ENCODE measurements around the gene TRIM14.
"Not testable (repeated sequence)": the region's sequence is repeated elsewhere in the genome, so short reads cannot be mapped to it uniquely, and the experiment has no call there.

TRIM14 gene

GRCh38 chr9:98081477-98082219, 37.4 kb downstream of the TRIM14 start:
- peak; percentile 5 for DNase-seq

GRCh38 chr9:98080780-98081179, 38.2 kb downstream of the TRIM14 start:
- no peak for DNase-seq

- peak; percentile 26 for DNase-seq
Observed at GRCh38 chr9:98080326-98080725, 38.7 kb downstream of the TRIM14 start.

- no peak for DNase-seq
Observed at GRCh38 chr9:98078895-98079294, 40.1 kb downstream of the TRIM14 start.

GRCh38 chr9:98076514-98076890, 42.5 kb downstream of the TRIM14 start:
- not testable (repeated sequence) for DNase-seq

- peak; percentile 83 for DNase-seq
Observed at GRCh38 chr9:98075332-98075805, 43.7 kb downstream of the TRIM14 start.

GRCh38 chr9:98074115-98074990, 44.7 kb downstream of the TRIM14 start:
- DNase-seq: peak; percentile 54

GRCh38 chr9:98071737-98072136, 47.3 kb downstream of the TRIM14 start:
- DNase-seq: no peak

- DNase-seq: no peak
Observed at GRCh38 chr9:98070704-98071103, 48.3 kb downstream of the TRIM14 start.

- DNase-seq: no peak
Observed at GRCh38 chr9:98069551-98069950, 49.5 kb downstream of the TRIM14 start.

GRCh38 chr9:98067184-98067583, 51.8 kb downstream of the TRIM14 start:
- DNase-seq: no peak

GRCh38 chr9:98066235-98066634, 52.8 kb downstream of the TRIM14 start:
- DNase-seq: no peak

GRCh38 chr9:98064623-98065392, 54.2 kb downstream of the TRIM14 start:
- no peak for DNase-seq

GRCh38 chr9:98062161-98062560, 56.9 kb downstream of the TRIM14 start:
- DNase-seq: no peak

GRCh38 chr9:98057138-98057799, 61.8 kb downstream of the TRIM14 start:
- DNase-seq: peak; percentile 31

- DNase-seq: peak; percentile 96
Observed at GRCh38 chr9:98056269-98057137, 62.5 kb downstream of the TRIM14 start, which contains the start of gene NANS. Gene NANS, plus strand, starts transcription at chr9:98056732. Its CDS starts 77 bp downstream, at chr9:98056809.

- DNase-seq: no peak
Observed at GRCh38 chr9:98054376-98054951, 64.6 kb downstream of the TRIM14 start.

GRCh38 chr9:98050351-98050750, 68.7 kb downstream of the TRIM14 start:
- no peak for DNase-seq

- no peak for DNase-seq
Observed at GRCh38 chr9:98049288-98050072, 69.5 kb downstream of the TRIM14 start.

- DNase-seq: no peak
Observed at GRCh38 chr9:98047002-98047401, 72.0 kb downstream of the TRIM14 start.

All from HCEC 1CT (cell line).